GM10847 (cell line): ENCODE results near the gene MAP10.

Experiments
- POLR2A ChIP-seq: IDR thresholded peaks from 2 replicates; pipeline ENCODE4 v1.6.1; 2011; ENCODE audit not compliant: insufficient read length; ENCODE audit errors: extremely low read depth

MAP10 gene

GRCh38 chr1:232805269-232806185, at the start of gene MAP10:
TSS of gene MAP10 (plus strand) at chr1:232805416. CDS start at chr1:232805450, 34 bp downstream.
- peak; percentile 71 for TF ChIP-seq POLR2A

GRCh38 chr1:232764458-232765251, 40.6 kb upstream of the MAP10 start:
- TF ChIP-seq POLR2A, result no peak

GRCh38 chr1:232765542-232765941, 39.7 kb upstream of the MAP10 start:
- no peak for TF ChIP-seq POLR2A

- TF ChIP-seq POLR2A, result no peak
These were observed 38.9 kb upstream of the MAP10 start for GRCh38 chr1:232766241-232766890.

GRCh38 chr1:232766904-232767303, 38.3 kb upstream of the MAP10 start:
- TF ChIP-seq POLR2A, result no peak

- no peak for TF ChIP-seq POLR2A
These were observed 37.7 kb upstream of the MAP10 start for GRCh38 chr1:232767305-232768074.

- no peak for TF ChIP-seq POLR2A
These were observed 36.4 kb upstream of the MAP10 start for GRCh38 chr1:232768793-232769192.

- TF ChIP-seq POLR2A, result no peak
These were observed 35.5 kb upstream of the MAP10 start for GRCh38 chr1:232769733-232770132.

- TF ChIP-seq POLR2A, result no peak
These were observed 31.5 kb upstream of the MAP10 start for GRCh38 chr1:232773752-232774151.

GRCh38 chr1:232776526-232777106, 28.6 kb upstream of the MAP10 start:
- no peak for TF ChIP-seq POLR2A

GRCh38 chr1:232780354-232780753, 24.9 kb upstream of the MAP10 start:
- no peak for TF ChIP-seq POLR2A

- no peak for TF ChIP-seq POLR2A
These were observed 20.4 kb upstream of the MAP10 start for GRCh38 chr1:232784794-232785193.

GRCh38 chr1:232786845-232787455, 18.3 kb upstream of the MAP10 start:
- TF ChIP-seq POLR2A, result no peak

- TF ChIP-seq POLR2A, result no peak
These were observed 16.9 kb upstream of the MAP10 start for GRCh38 chr1:232788235-232788872.

GRCh38 chr1:232789651-232790050, 15.6 kb upstream of the MAP10 start:
- TF ChIP-seq POLR2A, result no peak
